GM21825 (cell line): ENCODE data around the gene ST8SIA2.

ENCODE experiments used
- ATAC-seq: cut with Tn5 transposase; IDR thresholded peaks from one replicate; pipeline ENCODE4 v1.9.1; 2021; ENCODE audit warnings: mild to moderate bottlenecking, moderate library complexity; ENCODE audit not compliant: unreplicated experiment

Gene ST8SIA2

GRCh38 chr15:92393071-92393979 lies at the start of gene ST8SIA2:
ST8SIA2 (plus strand) TSS chr15:92393881; CDS start chr15:92394065, 184 bp downstream.
- ATAC-seq, result no peak

GRCh38 chr15:92343924-92344643 lies 49.6 kb upstream of the ST8SIA2 start:
- ATAC-seq, result no peak

DNA sequence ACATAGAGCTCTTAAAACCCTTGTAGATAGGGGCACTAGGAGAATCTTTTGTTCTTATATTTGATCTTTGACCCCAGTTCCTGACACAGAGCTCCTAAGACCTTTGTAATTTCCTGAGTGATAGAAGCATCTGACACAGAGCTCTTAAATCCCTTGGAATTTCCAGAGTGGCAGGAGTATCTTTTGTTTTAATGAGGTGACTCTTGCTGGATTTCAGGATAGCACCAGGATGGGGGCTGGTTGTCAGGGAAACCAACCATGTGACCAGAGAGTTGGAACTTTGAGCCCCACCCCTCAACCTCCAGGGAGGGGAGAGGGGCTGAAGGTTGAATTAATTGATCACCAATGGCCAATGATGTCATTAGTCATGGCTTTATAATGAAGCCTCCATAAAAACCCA lies 47.6 kb upstream of the ST8SIA2 start:
- ATAC-seq, result no peak

GRCh38 chr15:92355307-92355706 lies 38.4 kb upstream of the ST8SIA2 start:
- ATAC-seq, result no peak

DNA sequence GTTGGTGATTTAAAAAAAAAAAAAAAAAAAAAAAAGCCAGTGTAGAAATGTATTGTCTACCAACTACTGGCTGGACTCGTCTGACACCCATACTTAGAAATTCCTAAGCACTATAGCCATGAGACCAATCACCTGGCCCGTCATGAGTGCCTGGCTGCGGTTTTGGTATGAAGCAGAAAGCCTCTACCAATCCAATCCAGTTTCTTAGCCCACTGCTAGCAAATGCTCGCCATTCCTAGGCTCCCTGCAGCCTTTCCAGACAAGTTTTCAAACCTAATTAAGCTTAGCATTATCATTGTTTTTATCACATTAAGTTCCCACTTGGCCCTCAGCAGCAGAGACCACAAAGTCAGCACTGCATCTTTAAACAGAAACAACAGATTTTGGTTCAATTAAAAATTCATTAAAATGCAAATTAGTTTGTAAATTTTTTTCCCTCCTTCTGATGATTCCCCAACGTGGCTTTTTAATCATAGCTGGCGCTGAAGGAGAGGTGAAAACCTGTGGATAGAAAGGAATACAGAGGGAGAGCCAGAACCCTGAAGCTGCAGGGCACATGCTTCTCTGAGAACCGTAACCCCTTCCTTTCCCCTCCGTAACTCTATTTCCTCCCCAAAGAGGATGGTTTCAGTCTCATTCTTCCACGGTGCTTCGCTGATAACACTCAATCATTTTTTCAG lies 32.2 kb upstream of the ST8SIA2 start:
- no peak for ATAC-seq

DNA sequence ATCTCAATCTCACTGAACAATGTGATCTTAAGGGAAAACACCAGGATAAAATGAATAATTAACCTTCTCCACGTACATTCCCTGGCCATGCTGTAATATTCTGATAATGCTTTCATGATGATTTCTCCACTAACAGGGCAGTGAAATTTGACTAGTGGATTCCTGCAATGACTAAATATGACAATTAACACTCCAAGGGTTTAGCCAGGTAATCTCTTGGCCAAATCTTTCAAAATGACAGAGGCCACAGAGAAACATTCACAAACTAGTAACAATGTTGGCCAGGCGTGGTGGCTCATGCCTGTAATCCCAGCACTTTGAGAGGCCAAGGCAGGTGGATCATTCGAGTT lies 31.7 kb upstream of the ST8SIA2 start:
- no peak for ATAC-seq

DNA sequence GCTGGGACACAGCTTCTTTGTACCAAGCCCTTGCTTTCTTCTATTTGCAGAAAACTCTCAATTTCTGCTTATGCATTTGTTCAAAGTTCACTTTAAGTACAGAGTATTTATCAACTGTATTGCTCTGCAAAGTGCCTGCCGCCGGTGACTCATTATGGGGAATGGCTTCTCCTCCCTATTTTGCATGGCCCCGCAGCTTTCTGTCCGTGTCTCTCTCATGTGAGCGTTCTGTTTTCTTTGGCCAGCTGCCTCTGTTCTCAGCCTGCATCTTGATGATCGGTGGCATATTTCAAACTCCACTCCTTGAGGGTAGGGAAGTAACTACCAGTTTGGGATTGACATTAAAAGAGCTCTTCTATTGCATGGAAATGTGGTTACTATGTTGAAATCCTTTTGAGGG lies 28.6 kb upstream of the ST8SIA2 start:
- ATAC-seq, result no peak

- no peak for ATAC-seq
Measured at GRCh38 chr15:92365906-92366305, 27.8 kb upstream of the ST8SIA2 start.

- ATAC-seq, result no peak
Measured at GRCh38 chr15:92366381-92366780, 27.3 kb upstream of the ST8SIA2 start.

- ATAC-seq, result no peak
Measured at GRCh38 chr15:92375057-92375456, 18.6 kb upstream of the ST8SIA2 start.

- no peak for ATAC-seq
Measured at GRCh38 chr15:92376109-92376508, 17.6 kb upstream of the ST8SIA2 start.

- ATAC-seq, result no peak
Measured at GRCh38 chr15:92377083-92377789, 16.4 kb upstream of the ST8SIA2 start.

GRCh38 chr15:92383519-92384324 lies 10.0 kb upstream of the ST8SIA2 start:
- no peak for ATAC-seq

DNA sequence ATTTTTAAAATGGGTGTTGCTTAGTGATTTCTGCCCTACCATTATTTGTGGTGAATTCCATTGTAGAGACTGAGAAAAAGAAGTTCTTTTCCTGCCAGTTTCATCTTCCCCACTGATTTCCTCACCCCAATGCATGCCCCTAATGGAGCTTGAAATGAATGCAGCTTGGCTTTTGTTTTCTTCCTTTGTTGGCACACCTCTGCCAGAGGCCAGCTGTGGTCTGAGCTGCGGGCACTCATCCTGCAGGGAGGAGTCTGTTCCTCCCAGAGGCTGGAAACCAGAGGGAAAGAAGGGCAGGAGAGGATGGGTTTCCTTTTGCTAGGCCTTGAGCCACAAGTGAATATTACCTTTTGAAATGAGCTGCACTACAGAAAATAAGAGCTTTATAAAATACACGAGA lies 9.3 kb upstream of the ST8SIA2 start:
- ATAC-seq, result no peak

DNA sequence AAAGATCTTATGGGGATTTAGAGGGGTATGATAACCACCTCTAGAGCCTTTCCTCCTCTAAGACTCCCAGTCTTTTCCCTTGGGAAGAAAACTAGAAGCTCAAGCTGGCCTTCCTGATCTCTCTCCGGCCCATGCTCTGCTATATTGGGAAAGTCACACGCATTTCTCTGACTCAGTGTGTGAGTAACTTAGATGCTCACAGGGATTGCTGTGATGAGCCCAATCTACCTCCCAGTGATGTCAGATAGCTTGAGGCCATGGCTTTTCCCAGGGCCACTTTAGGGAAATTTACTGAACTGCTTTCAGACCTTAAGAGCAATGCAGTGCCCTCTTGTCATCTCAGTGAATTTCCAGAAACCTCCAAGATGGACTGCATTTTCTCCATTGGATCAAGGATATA lies 8.6 kb upstream of the ST8SIA2 start:
- ATAC-seq, result no peak

DNA sequence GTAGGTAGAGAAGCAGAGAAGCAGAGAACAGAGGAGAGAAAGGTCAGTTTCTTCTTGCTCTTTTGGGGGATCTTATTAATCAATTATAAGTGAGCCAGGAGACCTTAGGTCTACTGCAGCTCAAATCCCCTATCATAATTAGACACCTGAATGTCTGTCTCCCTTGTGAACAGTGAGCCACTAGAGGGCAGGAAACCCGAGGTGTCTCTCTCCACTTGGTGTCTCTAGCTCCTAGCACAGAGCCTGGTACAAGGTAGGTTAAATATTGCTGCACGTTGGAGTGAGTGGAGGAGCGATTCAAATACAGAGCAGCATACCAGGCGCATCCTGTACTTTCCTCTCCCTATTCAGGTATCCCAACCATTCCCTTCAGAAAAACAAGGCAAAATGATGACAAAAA lies 2.0 kb upstream of the ST8SIA2 start:
- no peak for ATAC-seq

DNA sequence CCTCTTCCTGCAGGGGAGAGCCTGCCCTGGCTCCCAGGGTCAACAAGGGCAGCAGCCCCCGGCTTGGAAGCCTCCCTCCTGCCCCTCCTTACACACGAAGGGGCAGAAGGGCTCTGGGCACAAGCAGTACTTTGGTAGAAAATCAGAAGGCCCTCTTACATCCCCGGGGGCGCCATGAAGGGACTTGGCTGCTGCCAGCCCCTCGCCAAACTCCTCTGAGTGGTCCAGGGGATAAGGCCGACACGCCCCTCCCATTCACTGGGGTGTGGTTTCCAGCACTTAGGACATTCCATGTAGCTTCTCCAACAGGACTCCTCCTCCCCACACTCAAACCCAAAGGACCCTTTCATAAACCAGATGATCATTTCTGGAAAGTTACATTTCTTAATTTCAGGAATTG lies 1.2 kb upstream of the ST8SIA2 start:
- no peak for ATAC-seq

DNA sequence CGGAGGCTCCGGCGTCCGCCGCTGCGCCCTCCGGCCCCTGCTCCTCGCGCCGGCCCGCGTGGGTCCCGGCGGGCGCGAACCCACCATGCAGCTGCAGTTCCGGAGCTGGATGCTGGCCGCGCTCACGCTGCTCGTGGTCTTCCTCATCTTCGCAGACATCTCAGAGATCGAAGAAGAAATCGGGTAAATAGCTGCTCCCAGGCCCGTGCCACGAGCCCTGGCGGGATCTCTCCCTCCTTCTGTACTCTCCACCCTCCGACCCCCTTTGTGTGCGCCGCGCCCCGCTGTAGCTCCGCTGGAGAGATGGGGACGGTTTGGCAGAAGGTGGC lies 263 bp downstream of the ST8SIA2 start:
- ATAC-seq, result no peak

DNA sequence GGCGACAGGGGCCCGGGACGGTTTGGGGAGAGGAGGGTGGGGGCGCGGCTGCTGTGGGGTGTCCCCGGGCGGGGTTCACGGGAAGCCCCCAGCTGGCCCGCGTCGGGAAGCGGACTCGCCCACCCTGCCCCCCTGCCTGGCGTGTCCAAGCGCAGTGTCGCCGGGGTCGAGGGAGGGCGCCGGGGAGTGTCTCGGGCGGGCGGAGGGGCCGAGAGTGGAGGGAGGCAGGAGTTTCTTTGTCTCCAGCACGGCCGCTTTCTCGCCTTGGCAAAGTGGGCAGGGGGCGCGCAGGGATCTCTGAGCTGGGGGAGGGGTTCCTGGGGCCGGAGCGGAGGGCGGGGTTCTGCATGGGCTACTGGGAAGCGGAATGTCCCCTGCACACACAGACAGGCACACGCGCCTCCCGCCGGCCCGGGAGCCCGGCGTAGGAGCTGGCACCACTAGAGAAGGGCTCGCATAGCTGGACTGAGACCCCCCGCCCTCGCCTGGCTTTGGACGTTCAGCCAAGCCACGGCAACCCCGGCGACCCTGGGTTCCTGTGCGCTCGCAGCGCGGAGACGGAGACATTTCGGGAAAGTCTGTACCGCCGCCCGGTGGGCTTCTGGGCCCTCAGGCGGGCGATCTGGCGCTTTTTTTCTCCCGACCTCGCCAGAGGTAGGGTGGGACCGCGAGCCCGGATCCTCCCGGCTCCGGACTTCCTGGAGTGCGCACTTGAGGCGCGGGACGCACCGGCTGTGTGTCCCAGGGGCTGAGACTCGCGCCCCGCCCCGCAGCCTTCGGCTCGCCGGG lies 822 bp downstream of the ST8SIA2 start:
- ATAC-seq, result no peak
